Smooth muscle cell (in vitro differentiated cells): ENCODE results near the gene GKAP1. TPM values are rescaled to one million over a fixed set of nuclear protein-coding genes. Genes with fewer than 3 reads are reported as not detected.

Experiments used
- DNase-seq: peaks from one replicate; lab custom pipeline; 2025; ENCODE audit not compliant: unreplicated experiment; lab: John Stamatoyannopoulos, UW
- H2AFZ ChIP-seq: fragments of 200-600 bp; sonication (generic); 2 replicates; pipeline ENCODE4 v1.6.0; 2016; ENCODE audit warnings: antibody characterized with exemption, low read depth, mild to moderate bottlenecking
- H3F3A ChIP-seq: fragments of 200-600 bp; sonication (generic); 2 replicates; pipeline ENCODE4 v1.6.0; 2017; ENCODE audit warnings: antibody characterized with exemption, low read depth
- H3K27ac ChIP-seq: fragments of 200-600 bp; sonication (generic); 2 replicates; pipeline ENCODE4 v1.5.1; 2016; ENCODE audit warnings: low read depth, mild to moderate bottlenecking
- H3K27me3 ChIP-seq: fragments of 200-600 bp; sonication (generic); 2 replicates; pipeline ENCODE4 v1.6.1; 2016; ENCODE audit warnings: low read depth, mild to moderate bottlenecking
- H3K36me3 ChIP-seq: fragments of 200-600 bp; sonication (generic); 2 replicates; pipeline ENCODE4 v1.5.1; 2016; ENCODE audit warnings: low read depth
- H3K4me1 ChIP-seq: fragments of 200-600 bp; sonication (generic); 2 replicates; pipeline ENCODE4 v1.5.1; 2016; ENCODE audit warnings: low read depth
- H3K4me2 ChIP-seq: fragments of 200-600 bp; sonication (generic); 2 replicates; pipeline ENCODE4 v1.6.0; 2016; ENCODE audit warnings: mild to moderate bottlenecking
- H3K4me3 ChIP-seq: fragments of 200-600 bp; sonication (generic); 2 replicates; pipeline ENCODE4 v1.5.1; 2016; ENCODE audit warnings: mild to moderate bottlenecking
- H3K79me2 ChIP-seq: fragments of 200-600 bp; sonication (generic); 2 replicates; pipeline ENCODE4 v1.6.0; 2016; ENCODE audit warnings: low read depth, mild to moderate bottlenecking
- H3K9ac ChIP-seq: fragments of 200-600 bp; sonication (generic); 2 replicates; pipeline ENCODE4 v1.6.0; 2016; ENCODE audit warnings: low read depth
- H3K9me3 ChIP-seq: fragments of 200-600 bp; sonication (generic); replicated peaks from 2 replicates; pipeline ENCODE4 v1.5.1; 2016; ENCODE audit warnings: low read depth
- H4K20me1 ChIP-seq: fragments of 200-600 bp; sonication (generic); 2 replicates; pipeline ENCODE4 v1.6.0; 2016; ENCODE audit warnings: low read depth
- WGBS: methylation state at CpG from one replicate; pipeline ENCODE4 v1.1.7; 2016; ENCODE audit warnings: low lambda C conversion rate; 5-methylcytosine and 5-hydroxymethylcytosine counted together
- polyA plus RNA-seq: library from polyadenylated mRNA; unstranded; fragments of >200 nt; fragmentation: Nextera tagmentation; extraction: Ambion mirVana; gene quantifications from 2 replicates; pipeline ENCODE4 v1.2.1, GENCODE V29; 2016
- total RNA-seq: library from RNA; depleted of rRNA; stranded (reverse); fragments of >200 nt; gene quantifications from 2 replicates; pipeline ENCODE4 v1.2.3, GENCODE V29; 2014
- TF ChIP-seq, protein P1 (sequence below): fragments of 200-600 bp; sonication (generic); IDR thresholded peaks from 2 replicates; pipeline ENCODE4 v1.5.1; 2017; ENCODE audit warnings: borderline replicate concordance, mild to moderate bottlenecking, antibody characterized with exemption; ENCODE audit not compliant: insufficient read depth, poor library complexity, severe bottlenecking

GKAP1 gene
- total and polyA plus RNA-seq, 2 experiments from 2014 or later, result not detected

DNA sequence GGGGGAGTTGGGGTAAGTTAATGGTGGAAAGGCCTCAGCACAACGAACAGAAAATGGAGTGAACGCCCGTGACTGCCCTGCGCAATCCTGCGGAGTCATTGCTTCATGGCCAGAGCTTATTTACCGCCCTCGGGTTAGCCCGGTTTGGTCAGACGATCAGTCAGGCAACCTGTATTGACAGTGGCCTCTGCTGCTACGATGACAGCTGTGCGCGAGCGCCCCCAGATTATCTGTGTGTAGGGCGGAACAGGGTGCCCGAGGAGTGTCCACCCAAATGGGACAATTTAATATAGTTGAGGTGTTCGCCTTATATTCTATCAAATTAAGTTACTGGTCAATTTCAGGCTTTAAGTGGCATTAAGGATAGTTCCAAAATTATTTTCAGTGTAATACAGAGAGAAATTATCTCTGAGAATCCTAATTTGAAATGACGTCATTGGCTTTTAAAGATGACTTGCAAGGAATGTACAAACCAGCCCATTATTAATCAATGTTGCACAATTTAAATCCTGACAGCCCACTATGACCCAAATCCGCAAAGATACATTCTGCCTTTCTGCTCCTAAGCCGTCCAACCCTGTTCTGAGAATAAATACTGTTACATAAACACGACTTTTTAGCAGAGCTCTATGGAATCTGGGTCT lies 108.9 kb downstream of the GKAP1 start:
- TF ChIP-seq, protein P1, sequence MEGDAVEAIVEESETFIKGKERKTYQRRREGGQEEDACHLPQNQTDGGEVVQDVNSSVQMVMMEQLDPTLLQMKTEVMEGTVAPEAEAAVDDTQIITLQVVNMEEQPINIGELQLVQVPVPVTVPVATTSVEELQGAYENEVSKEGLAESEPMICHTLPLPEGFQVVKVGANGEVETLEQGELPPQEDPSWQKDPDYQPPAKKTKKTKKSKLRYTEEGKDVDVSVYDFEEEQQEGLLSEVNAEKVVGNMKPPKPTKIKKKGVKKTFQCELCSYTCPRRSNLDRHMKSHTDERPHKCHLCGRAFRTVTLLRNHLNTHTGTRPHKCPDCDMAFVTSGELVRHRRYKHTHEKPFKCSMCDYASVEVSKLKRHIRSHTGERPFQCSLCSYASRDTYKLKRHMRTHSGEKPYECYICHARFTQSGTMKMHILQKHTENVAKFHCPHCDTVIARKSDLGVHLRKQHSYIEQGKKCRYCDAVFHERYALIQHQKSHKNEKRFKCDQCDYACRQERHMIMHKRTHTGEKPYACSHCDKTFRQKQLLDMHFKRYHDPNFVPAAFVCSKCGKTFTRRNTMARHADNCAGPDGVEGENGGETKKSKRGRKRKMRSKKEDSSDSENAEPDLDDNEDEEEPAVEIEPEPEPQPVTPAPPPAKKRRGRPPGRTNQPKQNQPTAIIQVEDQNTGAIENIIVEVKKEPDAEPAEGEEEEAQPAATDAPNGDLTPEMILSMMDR, result peak; percentile 13
- DNase-seq, result peak; percentile 52
- H3K9ac ChIP-seq, result peak overlapping the region; percentile 99
- peak overlapping the region; percentile 91 for H2AFZ ChIP-seq
- peaks cover 14% of the 10 kb centered on the region for H3K4me1 ChIP-seq
- WGBS, result 18% methylated on average over 20 of the region's 20 CpGs
- no peaks in the 10 kb centered on the region for H3K36me3 ChIP-seq
- H3K79me2 ChIP-seq, result peaks cover 38% of the 10 kb centered on the region
- peak overlapping the region; percentile 97 for H3K4me2 ChIP-seq
- H3K4me3 ChIP-seq, result peak overlapping the region; percentile 84
- no peaks in the 10 kb centered on the region for H3F3A ChIP-seq
- no peaks in the 10 kb centered on the region for H3K9me3 ChIP-seq
- no peaks in the 10 kb centered on the region for H3K27me3 ChIP-seq
- peaks cover 33% of the 10 kb centered on the region for H4K20me1 ChIP-seq
- H3K27ac ChIP-seq, result peak overlapping the region; percentile 100

DNA sequence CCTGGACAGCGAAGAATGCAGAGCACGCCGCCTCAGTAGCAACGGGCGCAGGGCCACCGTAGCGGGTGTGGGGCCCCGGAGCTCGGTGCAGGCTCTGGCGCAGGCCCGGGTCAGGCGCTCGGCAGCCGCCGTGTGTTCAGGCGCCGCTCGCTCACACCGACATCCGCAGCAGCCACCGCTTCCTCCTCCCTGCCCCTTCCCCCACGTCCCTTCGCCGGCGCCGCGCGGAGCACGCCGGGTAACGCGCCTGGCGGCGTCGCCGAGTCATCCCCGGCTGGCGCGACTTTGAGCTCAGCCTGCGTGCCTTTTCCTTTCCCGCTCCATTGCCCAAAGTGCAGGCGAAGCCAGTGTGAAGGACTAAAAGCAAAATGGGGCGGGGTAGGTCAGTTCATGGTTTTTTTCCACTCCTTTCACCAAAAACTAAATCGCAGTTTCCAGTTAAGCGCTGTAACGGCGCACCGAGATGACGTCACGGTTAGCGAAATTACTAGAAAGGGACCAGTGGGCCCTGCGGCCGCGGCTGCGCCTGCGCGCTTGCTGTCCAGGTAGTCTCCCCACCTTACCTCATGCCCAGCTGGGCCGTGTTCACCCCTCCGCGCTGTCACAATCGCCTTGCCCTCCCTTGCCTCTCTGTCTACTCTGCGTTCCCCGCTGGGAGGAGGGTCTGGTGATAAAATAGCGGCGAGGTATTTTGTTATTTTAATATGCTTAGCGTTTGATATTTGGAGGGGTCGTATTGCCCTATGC lies 109.6 kb downstream of the GKAP1 start, which contains the start of gene UBQLN1:
Gene UBQLN1 (minus strand): TSS at position 191 of the 747 bp plus-strand sequence. CDS start 279 bp downstream, outside the sequence.
- Histone ChIP-seq H4K20me1 (peaks cover 40% of the 10 kb centered on the region), H3F3A (no peaks in the 10 kb centered on the region), H3K4me2 (peak within 1 kb of the TSS; percentile 97), H3K27me3 (no peaks in the 10 kb centered on the region), H3K27ac (peak within 1 kb of the TSS; percentile 100), H3K36me3 (no peaks in the 10 kb centered on the region), H3K9me3 (no peaks in the 10 kb centered on the region), H3K4me3 (peak within 1 kb of the TSS; percentile 84), H3K4me1 (peaks cover 14% of the 10 kb centered on the region), H3K9ac (peak within 1 kb of the TSS; percentile 99), H2AFZ (peak within 1 kb of the TSS; percentile 91), H3K79me2 (peaks cover 45% of the 10 kb centered on the region)
- WGBS, result 1% methylated on average over 67 of the region's 67 CpGs
- TF ChIP-seq, protein P1, result no peak
- peak; percentile 88 for DNase-seq

DNA sequence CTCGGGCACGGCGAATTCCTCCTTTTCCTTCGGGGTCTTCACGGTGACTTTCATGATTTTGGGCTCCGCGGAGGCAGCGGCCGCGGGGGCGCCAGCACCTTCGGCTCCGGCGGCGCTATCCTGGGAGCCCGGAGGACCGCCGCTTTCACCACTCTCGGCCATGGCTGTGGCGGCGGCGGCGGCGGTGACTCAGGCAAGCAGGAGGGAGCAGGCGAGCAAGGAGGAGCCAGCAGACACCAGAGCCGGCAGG lies 110.1 kb downstream of the GKAP1 start:
- Histone ChIP-seq H3K4me3 (peak overlapping the region; percentile 84), H3K36me3 (no peaks in the 10 kb centered on the region), H3K9me3 (no peaks in the 10 kb centered on the region), H4K20me1 (peaks cover 45% of the 10 kb centered on the region), H3K27me3 (no peaks in the 10 kb centered on the region), H3K27ac (peak overlapping the region; percentile 100), H3K4me1 (peaks cover 14% of the 10 kb centered on the region), H3K9ac (peak overlapping the region; percentile 99), H2AFZ (peak overlapping the region; percentile 91), H3K4me2 (peak overlapping the region; percentile 97), H3K79me2 (peaks cover 50% of the 10 kb centered on the region), H3F3A (no peaks in the 10 kb centered on the region)
- TF ChIP-seq, protein P1, result no peak
- under 1% methylated on average over 25 of the region's 26 CpGs for WGBS
- DNase-seq, result peak; percentile 88
